Measurements from ENCODE around the gene IGF2. TPM values are rescaled to one million over a fixed set of nuclear protein-coding genes. Genes with fewer than 3 reads are reported as not detected.

The IGF2 gene
- total RNA-seq, 2 donors from 2014 or later = 94.3 to 114 TPM

DNA sequence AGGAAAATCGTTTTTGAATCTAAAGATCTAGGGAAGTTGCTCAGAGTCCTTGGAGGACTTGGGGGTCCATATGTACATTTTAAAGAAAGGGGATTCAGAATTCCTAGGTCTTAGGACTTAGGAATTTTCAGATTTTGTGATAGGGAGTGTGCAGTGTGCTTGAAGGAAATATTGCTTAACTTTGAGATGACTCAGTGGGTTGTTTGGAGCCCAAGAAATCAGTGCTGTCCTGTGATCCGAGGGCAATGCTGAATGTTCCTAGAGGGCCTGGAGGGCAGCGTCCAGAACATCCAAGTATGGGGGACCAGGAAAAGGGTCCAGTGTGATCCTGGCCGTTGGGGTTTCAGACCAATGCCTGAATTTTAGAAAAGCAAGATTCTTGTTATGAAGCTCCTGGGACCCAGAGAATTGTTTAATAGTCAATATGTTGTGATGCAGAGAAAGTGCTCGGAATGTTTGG lies 3.1 kb upstream of the IGF2 start:
- no peak for ATAC-seq
- intact Hi-C loops (cut with DNase I) = no loop called here
- DNase-seq = no peak

DNA sequence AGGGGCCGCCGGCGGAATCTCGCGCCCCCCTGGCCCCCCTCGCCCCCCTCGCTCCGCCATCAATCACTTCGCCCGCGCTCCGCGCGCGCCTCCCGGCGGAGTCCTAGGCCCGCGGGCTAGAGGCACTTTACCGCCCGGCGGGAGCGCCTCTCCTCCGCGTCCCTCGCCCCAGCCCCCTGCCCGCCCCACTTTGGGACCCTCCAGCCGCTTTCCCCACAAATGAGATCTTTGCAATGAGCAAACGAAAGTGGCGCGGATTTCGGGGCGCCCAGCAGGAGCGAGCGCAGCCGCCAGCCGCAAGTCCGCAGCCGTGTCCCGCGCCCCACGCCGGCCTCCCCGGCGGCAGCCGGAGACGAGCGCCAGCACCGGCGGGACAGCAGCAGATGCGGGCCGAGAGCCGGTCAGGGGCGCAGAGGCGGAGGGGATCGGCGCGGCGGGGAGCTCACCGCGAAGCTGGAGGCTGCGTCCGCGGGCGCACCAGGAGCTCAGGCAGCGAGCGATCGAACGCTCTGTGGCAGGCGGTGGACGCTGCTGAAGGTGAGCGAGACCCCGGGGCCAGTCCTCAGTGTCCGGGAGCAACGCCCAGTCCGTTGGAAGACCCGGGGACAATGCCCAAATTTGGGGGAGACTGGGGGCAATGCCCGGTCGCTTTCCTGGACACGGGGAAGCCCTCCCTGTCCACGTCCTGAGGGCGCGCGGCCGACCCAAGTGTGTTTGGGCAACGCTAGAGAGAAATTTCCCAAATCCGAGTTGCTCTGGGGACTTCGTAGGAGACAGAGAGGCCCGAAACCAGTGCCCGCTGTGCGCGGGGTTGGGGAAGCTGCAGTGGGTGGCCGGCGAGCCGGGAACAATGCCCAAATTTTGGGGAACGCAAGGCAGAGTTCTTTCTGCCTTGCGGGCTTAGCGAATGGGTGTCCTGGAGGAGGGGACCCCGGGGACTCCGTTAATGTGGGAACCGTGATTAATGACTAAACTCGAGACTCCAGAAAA lies 1.5 kb upstream of the IGF2 start:
- ATAC-seq (no peak), DNase-seq (no peak)
- intact Hi-C loops (cut with DNase I) = no loop called here

GRCh38 chr11:2139621-2140337 lies 590 bp upstream of the IGF2 start:
- ATAC-seq (no peak), DNase-seq (no peak)
- intact Hi-C loops (cut with DNase I) = loop anchor here in 1 of 2 donors (5.0 kb wide), 1 partner anchor 37 kb away; no protein-coding TSS in a partner anchor

DNA sequence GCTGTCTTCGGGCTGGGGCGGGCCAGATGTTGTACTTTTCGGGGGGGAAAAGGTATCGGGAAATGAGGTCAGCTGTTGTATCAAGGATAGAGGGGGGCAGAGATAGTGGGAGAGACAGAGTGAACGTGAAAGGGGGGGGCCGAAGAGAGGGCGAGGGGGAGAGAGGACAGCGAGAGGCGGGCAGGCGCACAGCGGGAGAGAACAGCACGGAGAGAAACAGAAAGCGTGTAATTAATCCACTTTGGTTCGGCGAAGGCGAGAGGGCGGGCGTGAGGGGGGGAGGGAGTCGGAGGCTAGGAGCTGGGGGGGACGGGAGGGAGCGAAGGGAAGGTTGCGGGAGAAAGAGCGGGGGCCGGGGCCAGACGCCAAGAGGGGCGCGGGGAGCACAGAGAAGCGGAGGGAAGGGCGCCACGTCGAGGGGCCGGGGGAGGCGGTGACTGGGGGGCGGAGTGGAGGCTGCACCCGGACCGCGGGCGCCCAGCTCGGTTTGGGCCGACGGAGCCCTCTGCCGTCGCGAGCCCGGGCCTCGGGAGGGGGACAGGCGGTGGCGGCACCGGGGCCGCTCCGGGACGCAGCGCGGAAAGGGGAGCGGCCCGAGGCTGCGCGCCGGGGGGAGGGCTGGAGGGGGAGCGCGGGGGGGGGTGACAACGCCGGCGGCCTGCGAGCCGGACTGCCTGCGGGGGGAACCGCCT lies 612 bp downstream of the IGF2 start:
- no peak for ATAC-seq
- intact Hi-C loops (cut with DNase I) = loop anchor here in 1 of 2 donors (5.0 kb wide), 1 partner anchor 36 kb away; no protein-coding TSS in a partner anchor
- no peak for DNase-seq

GRCh38 chr11:2138068-2138430 lies 1.1 kb downstream of the IGF2 start:
- ATAC-seq = peak in 1 of 2 donors; percentile 11
- DNase-seq = no peak
- intact Hi-C loops (cut with DNase I) = loop anchor here in 1 of 2 donors (5.0 kb wide), 1 partner anchor 36 kb away; no protein-coding TSS in a partner anchor

DNA sequence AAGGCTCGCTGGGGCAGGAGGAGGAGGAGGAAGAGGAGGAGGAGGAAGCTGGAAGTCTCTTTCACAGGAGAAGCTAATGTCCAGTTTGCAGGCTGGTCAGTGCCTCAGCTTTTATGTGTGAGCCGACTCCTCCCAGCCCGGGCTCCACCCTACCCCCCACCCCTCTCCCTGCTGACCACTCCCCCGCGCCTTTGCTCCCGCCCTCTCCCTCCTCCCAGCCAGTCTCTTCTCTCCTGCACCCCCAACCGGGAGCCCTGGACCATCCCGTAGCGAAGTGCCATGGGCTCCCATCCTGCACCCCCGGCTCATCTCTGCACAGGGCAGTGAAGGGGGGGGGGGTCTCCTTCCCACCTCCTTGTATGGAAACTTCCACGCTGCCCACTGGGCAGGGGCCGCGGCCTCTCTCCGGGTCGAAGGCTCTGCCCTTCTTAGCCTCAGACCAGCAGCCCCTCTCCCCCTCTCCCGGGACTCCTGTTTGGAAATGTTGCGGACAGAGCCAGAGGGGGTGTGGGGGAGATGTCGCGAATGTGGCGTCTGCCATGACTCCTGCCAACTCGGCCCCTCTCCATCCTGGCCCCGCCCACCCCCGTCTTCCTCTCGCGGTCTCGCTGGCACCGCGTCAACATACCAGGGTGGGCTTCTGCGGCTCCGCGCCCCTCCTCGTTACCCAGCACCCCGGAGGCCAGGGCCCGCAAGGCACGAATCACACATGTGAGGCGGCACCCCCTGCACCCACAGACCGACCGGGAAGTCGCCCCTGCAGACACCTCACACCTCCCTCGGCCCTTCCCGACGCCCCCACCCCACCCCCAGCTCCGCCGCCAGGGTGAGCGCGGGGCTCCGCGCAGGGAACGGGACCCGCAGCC lies 1.8 kb downstream of the IGF2 start:
- intact Hi-C loops (cut with DNase I) = loop anchor here in 1 of 2 donors (5.0 kb wide), 1 partner anchor 35 kb away; no protein-coding TSS in a partner anchor
- ATAC-seq (peak; percentile 71 to 86), DNase-seq (peak; percentile 65)

GRCh38 chr11:2136952-2137201 lies 2.3 kb downstream of the IGF2 start:
- DNase-seq (no peak), ATAC-seq (no peak)
- intact Hi-C loops (cut with DNase I) = loop anchor here in 1 of 2 donors (5.0 kb wide), 1 partner anchor 35 kb away; no protein-coding TSS in a partner anchor

DNA sequence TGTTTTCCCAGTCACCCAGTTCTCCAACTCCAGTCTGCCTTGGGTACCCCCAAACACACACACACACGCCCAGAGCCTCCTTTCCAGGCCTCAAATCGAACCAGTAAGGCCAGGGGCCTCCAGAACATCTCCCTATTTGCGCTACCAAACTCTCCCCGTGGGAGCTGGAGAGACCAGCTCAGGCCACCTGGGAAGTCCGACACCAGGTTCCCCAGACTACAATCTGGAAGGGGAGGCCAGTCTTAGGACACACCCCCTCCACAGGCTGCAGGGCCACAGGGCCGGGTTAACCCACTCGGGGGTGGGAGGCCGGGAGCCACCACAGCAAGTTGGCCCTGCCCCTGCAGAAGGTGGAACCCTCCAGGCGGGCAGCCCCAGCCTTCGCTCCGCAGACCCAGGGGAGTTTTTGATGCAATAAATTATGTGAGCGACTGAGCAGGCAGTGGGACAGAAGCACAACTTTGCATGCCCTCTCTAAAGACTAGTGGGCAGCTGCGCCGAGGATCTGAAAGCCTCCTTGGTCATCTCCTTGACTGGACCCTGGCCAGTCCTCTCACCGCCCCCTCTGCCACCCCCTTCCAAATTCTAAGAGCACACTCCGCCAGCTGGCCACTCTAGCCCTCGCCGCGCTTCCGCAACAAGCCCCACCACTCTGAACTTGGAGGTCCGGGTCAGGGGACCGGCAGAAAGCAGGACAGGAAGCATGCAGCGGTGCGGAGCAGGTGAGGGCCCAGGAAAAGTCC lies 2.8 kb downstream of the IGF2 start:
- DNase-seq (no peak), ATAC-seq (no peak)
- intact Hi-C loops (cut with DNase I) = loop anchor here in 1 of 2 donors (5.0 kb wide), 1 partner anchor 34 kb away; no protein-coding TSS in a partner anchor

GRCh38 chr11:2135648-2136201 lies 3.5 kb downstream of the IGF2 start:
- intact Hi-C loops (cut with DNase I) = loop anchor here in 1 of 2 donors (5.0 kb wide), 1 partner anchor 33 kb away; no protein-coding TSS in a partner anchor
- no peak for DNase-seq
- ATAC-seq = no peak

DNA sequence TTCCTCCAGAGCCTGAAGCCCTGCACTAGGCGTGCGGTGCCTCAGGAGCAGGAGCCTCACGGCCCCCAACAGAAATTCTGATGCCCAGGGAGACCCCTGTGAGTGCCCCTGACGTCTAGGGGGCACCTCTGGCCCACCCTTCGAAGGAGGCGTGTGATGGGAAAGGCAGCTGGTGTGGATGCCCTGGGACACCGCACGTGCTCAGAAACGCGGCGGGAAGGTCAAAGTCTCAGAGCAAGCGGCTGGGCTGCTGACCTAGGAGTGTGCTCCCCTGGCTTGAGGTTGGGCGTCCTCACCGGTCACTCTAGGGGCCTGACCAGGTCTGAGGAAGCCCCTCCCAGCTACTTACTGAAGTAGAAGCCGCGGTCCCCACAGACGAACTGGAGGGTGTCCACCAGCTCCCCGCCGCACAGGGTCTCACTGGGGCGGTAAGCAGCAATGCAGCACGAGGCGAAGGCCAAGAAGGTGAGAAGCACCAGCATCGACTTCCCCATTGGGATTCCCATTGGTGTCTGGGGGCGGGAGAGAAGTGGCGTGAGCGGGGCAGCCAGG lies 4.1 kb downstream of the IGF2 start:
- intact Hi-C loops (cut with DNase I) = loop anchor here in 1 of 2 donors (5.0 kb wide), 1 partner anchor 33 kb away; no protein-coding TSS in a partner anchor
- DNase-seq (no peak), ATAC-seq (no peak)

DNA sequence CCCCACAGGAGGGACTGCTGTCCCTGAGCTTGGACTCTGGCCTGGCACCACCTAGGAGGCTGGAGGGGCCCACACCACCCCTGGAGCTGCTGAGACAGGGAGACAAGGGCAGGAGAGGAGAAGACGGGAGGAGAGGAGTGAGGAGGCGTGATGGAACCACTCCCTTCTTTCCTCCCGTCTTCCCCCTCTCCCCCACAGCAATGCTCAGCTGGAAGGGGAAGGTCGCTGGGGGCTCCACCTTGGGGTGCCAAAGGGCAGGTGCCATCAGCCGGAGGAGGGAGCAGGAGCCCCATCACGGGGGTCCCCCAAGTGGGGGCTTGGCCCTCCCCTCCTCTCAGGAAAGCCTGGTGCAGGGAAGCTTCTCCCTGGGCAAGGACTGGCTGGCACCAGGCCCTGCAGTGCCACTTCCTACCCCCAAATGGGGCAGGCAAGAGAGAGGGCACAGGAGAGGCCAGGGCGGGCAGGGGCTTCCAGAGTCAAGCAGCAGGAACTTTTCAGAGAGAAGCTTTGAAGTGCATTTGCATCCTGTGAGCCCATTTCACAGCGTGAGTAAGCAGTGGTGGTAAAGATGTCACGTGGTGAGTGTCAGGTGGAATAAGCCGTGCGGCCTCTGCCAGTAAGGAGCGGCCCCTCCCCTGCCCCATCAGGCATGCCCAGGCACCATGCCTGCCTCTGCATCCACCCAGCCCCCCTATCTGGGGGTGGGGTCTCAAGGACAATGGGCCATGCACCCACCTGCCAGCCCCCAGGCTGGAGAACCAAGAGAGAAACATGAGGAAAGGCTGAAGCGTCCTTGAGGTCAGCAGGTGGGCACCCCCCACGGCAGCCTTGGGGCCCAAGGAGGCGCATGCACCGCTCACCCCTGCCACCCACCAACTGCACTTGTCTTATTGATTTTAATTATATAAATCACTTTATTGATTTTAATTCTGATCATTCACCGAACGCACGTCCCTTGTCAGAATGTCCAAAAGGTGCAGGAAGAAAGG lies 4.9 kb downstream of the IGF2 start:
- DNase-seq (no peak), ATAC-seq (no peak)
- intact Hi-C loops (cut with DNase I) = loop anchor here in 1 of 2 donors (5.0 kb wide), 1 partner anchor 32 kb away; no protein-coding TSS in a partner anchor

- ATAC-seq = no peak
- no peak for DNase-seq
- intact Hi-C loops (cut with DNase I) = no loop called here
Observed at GRCh38 chr11:2133241-2134021, 5.8 kb downstream of the IGF2 start.

DNA sequence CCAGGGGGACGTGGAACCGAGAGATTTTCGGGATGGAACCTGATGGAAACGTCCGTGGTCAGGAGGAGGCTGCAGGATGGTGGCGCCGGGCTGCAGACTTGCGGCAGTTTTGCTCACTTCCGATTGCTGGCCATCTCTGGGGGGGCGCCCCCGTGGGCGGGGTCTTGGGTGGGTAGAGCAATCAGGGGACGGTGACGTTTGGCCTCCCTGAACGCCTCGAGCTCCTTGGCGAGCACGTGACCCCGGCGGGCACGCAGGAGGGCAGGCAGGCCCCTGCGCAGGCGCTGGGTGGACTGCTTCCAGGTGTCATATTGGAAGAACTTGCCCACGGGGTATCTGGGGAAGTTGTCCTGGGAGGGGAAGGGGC lies 6.3 kb downstream of the IGF2 start:
- DNase-seq (no peak), ATAC-seq (no peak)
- intact Hi-C loops (cut with DNase I) = no loop called here

- DNase-seq = no peak
- ATAC-seq = no peak
Observed at GRCh38 chr11:2132246-2132645, 6.9 kb downstream of the IGF2 start.

More at GRCh38 chr11:2132246-2132645, 6.9 kb downstream of the IGF2 start:
- intact Hi-C loops (cut with DNase I) = no loop called here
